Measurements from ENCODE around the gene SPP1.

GRCh38 chr4:87995435-87995834, 19.9 kb downstream of the SPP1 start:
- no peak for TF ChIP-seq REST (IDR thresholded peaks at IDR 0.05; ENCODE audit: insufficient read depth in 1 of 2, low read depth in 2 of 2, low read length in 2 of 2)
- no peak for TF ChIP-seq POLR2AphosphoS5 (IDR thresholded peaks at IDR 0.05; ENCODE audit: low read depth, low read length)
